H1 (cell line): ENCODE data around the gene CRTAC1.

Experiments used
- ATF2 ChIP-seq: IDR thresholded peaks from 2 replicates; pipeline ENCODE4 v1.6.1; 2012; ENCODE audit warnings: low read length, inconsistent platforms
- CREB1 ChIP-seq: IDR thresholded peaks from 2 replicates; pipeline ENCODE4 v1.6.1; 2012; ENCODE audit warnings: inconsistent platforms
- CTCF ChIP-seq, 3 experiments: IDR thresholded peaks; 1 replicate in 2 of 3; 2 replicates in 1 of 3; pipeline versions ENCODE4 v1.5.1 to v1.6.1; 2011; ENCODE audit warnings: low read length in 3 of 3, mild to moderate bottlenecking in 3 of 3, inconsistent platforms in 2 of 3, low read depth in 1 of 3, moderate library complexity in 1 of 3; ENCODE audit not compliant: insufficient read depth in 1 of 3; ENCODE audit errors: control extremely low read depth in 1 of 3
- EP300 ChIP-seq, 2 experiments: IDR thresholded peaks; 1 replicate in 1 of 2; 2 replicates in 1 of 2; pipeline ENCODE4 v1.6.1; 2011 to 2012; ENCODE audit warnings: low read depth in 2 of 2, low read length in 2 of 2, mild to moderate bottlenecking in 2 of 2, borderline replicate concordance in 1 of 2, inconsistent platforms in 1 of 2, moderate library complexity in 1 of 2
- FOSL1 ChIP-seq: IDR thresholded peaks from 2 replicates; pipeline ENCODE4 v1.6.1; 2011; ENCODE audit warnings: mild to moderate bottlenecking, low read depth, low read length, moderate library complexity; ENCODE audit not compliant: insufficient read depth
- NANOG ChIP-seq: IDR thresholded peaks from 2 replicates; pipeline ENCODE4 v1.6.1; 2011; ENCODE audit warnings: low read length, low read depth, mild to moderate bottlenecking, inconsistent platforms; ENCODE audit not compliant: insufficient read depth, poor library complexity, severe bottlenecking
- POLR2AphosphoS5 ChIP-seq: IDR thresholded peaks from 2 replicates; pipeline ENCODE4 v1.6.1; 2011; ENCODE audit warnings: low read depth, low read length
- RNF2 ChIP-seq: fragments of 200-900, 300-1000 bp; sonication (generic); IDR thresholded peaks from 2 replicates; pipeline ENCODE4 v1.7.1; 2016; ENCODE audit warnings: borderline replicate concordance, low read depth, mild to moderate bottlenecking, antibody characterized with exemption, low read length; ENCODE audit not compliant: poor library complexity, severe bottlenecking; ENCODE audit errors: missing control alignments
- RXRA ChIP-seq: IDR thresholded peaks from 2 replicates; pipeline ENCODE4 v1.6.1; 2011; ENCODE audit warnings: low read depth, mild to moderate bottlenecking, low read length, moderate library complexity; ENCODE audit not compliant: insufficient read depth
- SIX5 ChIP-seq: IDR thresholded peaks from 2 replicates; pipeline ENCODE4 v1.6.1; 2011; ENCODE audit warnings: mild to moderate bottlenecking, low read depth, low read length
- TBP ChIP-seq: IDR thresholded peaks from 2 replicates; pipeline ENCODE4 v1.6.1; 2011; ENCODE audit warnings: low read depth, low read length, improper control_type of control experiment
- USF2 ChIP-seq: IDR thresholded peaks from 2 replicates; pipeline ENCODE4 v1.6.1; 2011; ENCODE audit warnings: low read length, improper control_type of control experiment

GRCh38 chr10:97964748-97965147 lies 65.7 kb downstream of the CRTAC1 start:
- no peak for TF ChIP-seq TBP
- no peak for TF ChIP-seq FOSL1
- TF ChIP-seq RNF2, result no peak
- TF ChIP-seq CTCF (IDR thresholded peaks at IDR 0.05; ENCODE audit: control extremely low read depth in 1 of 3, insufficient read depth in 1 of 3, low read depth in 1 of 3, low read length in 3 of 3), result no peak
- TF ChIP-seq CREB1, result no peak
- no peak for TF ChIP-seq USF2
- TF ChIP-seq ATF2, result no peak
- no peak for TF ChIP-seq EP300 (IDR thresholded peaks at IDR 0.05; ENCODE audit: borderline replicate concordance in 1 of 2, low read depth in 2 of 2, low read length in 2 of 2)
- no peak for TF ChIP-seq NANOG
- TF ChIP-seq SIX5, result no peak
- TF ChIP-seq RXRA, result no peak
- TF ChIP-seq POLR2AphosphoS5, result no peak
